Trophoblast cell (in vitro differentiated cells and primary cell): Measurements from ENCODE around the gene PRKRIP1.

ENCODE experiments used
- DNase-seq, 2 donors: peaks; one replicate each; pipeline ENCODE4 v3.0.0-alpha.2; 2016
- H2AFZ ChIP-seq: 2 replicates; pipeline ENCODE4 v1.6.1; 2013; ENCODE audit warnings: low read length, moderate library complexity, mild to moderate bottlenecking; ENCODE audit not compliant: insufficient read depth, poor library complexity
- H2AK5ac ChIP-seq: 2 replicates; pipeline ENCODE4 v1.6.1; 2013; ENCODE audit warnings: mild to moderate bottlenecking, low read length
- H2BK120ac ChIP-seq: 2 replicates; pipeline ENCODE4 v1.6.1; 2013; ENCODE audit warnings: low read length, mild to moderate bottlenecking, moderate library complexity; ENCODE audit not compliant: insufficient read depth, poor library complexity
- H2BK12ac ChIP-seq: 2 replicates; pipeline ENCODE4 v1.6.1; 2013; ENCODE audit warnings: mild to moderate bottlenecking, low read length, moderate library complexity
- H2BK5ac ChIP-seq: 2 replicates; pipeline ENCODE4 v1.6.1; 2013; ENCODE audit warnings: low read length, low read depth, moderate library complexity, mild to moderate bottlenecking; ENCODE audit not compliant: poor library complexity
- H3K14ac ChIP-seq: 2 replicates; pipeline ENCODE4 v1.6.1; 2013; ENCODE audit warnings: mild to moderate bottlenecking, low read length
- H3K18ac ChIP-seq: 2 replicates; pipeline ENCODE4 v1.6.1; 2013; ENCODE audit warnings: mild to moderate bottlenecking, low read length
- H3K23ac ChIP-seq: 2 replicates; pipeline ENCODE4 v1.6.1; 2013; ENCODE audit warnings: low read length
- H3K27ac ChIP-seq: 2 replicates; pipeline ENCODE4 v1.5.1; 2013; ENCODE audit warnings: low read depth, mild to moderate bottlenecking, inconsistent platforms, low read length, moderate library complexity
- H3K27me3 ChIP-seq: 2 replicates; pipeline ENCODE4 v1.6.1; 2013; ENCODE audit warnings: inconsistent platforms, mild to moderate bottlenecking, low read length, moderate library complexity; ENCODE audit not compliant: insufficient read depth
- H3K36me3 ChIP-seq, 2 experiments: 1 replicate in 1 of 2; 2 replicates in 1 of 2; pipeline ENCODE4 v1.6.1; 2013; ENCODE audit warnings: low read length in 2 of 2, mild to moderate bottlenecking in 2 of 2, moderate library complexity in 1 of 2; ENCODE audit not compliant: insufficient read depth in 2 of 2, control insufficient read depth in 1 of 2
- H3K4ac ChIP-seq: 2 replicates; pipeline ENCODE4 v1.6.1; 2013; ENCODE audit warnings: low read depth, mild to moderate bottlenecking, low read length, moderate library complexity
- H3K4me1 ChIP-seq, 2 experiments: 1 replicate in 1 of 2; 2 replicates in 1 of 2; pipeline ENCODE4 v1.6.1; 2013; ENCODE audit warnings: low read length in 2 of 2, mild to moderate bottlenecking in 2 of 2, moderate library complexity in 1 of 2; ENCODE audit not compliant: insufficient read depth in 2 of 2, control insufficient read depth in 1 of 2
- H3K4me2 ChIP-seq: 2 replicates; pipeline ENCODE4 v1.6.1; 2013; ENCODE audit warnings: inconsistent platforms, mild to moderate bottlenecking, low read length, moderate library complexity
- H3K4me3 ChIP-seq: 2 replicates; pipeline ENCODE4 v1.5.1; 2013; ENCODE audit warnings: mild to moderate bottlenecking, low read depth, low read length, inconsistent platforms
- H3K79me1 ChIP-seq: one replicate; pipeline ENCODE4 v1.6.1; 2013; ENCODE audit warnings: low read length
- H3K79me2 ChIP-seq: 2 replicates; pipeline ENCODE4 v1.6.1; 2013; ENCODE audit warnings: low read length, mild to moderate bottlenecking; ENCODE audit not compliant: control insufficient read depth, insufficient read depth, poor library complexity
- H3K9ac ChIP-seq: 2 replicates; pipeline ENCODE4 v1.6.1; 2013; ENCODE audit warnings: mild to moderate bottlenecking, low read length
- H3K9me3 ChIP-seq: 2 replicates; pipeline ENCODE4 v1.6.1; 2013; ENCODE audit warnings: low read depth, mild to moderate bottlenecking, control low read depth, inconsistent platforms, low read length; ENCODE audit not compliant: insufficient read depth
- H4K12ac ChIP-seq: 2 replicates; pipeline ENCODE4 v1.6.1; 2013; ENCODE audit warnings: low read depth, mild to moderate bottlenecking, low read length, moderate library complexity
- H4K8ac ChIP-seq: 2 replicates; pipeline ENCODE4 v1.6.1; 2013; ENCODE audit warnings: low read depth, mild to moderate bottlenecking, low read length, moderate library complexity
- H4K91ac ChIP-seq: one replicate; pipeline ENCODE4 v1.6.1; 2013; ENCODE audit warnings: low read depth, mild to moderate bottlenecking, low read length, moderate library complexity
- WGBS: extraction: QIAGEN DNeasy Blood & Tissue Kit; methylation state at CpG from one replicate; pipeline ENCODE4 v1.1.7; 2013; ENCODE audit warnings: missing lambda C conversion rate; ENCODE audit not compliant: insufficient read length, insufficient coverage; ENCODE audit errors: extremely low coverage; 5-methylcytosine and 5-hydroxymethylcytosine counted together

PRKRIP1 gene

GRCh38 chr7:102427019-102427405 is 30.8 kb downstream of the PRKRIP1 start:
- Histone ChIP-seq H3K36me3 (peaks cover 43 to 44% of the 10 kb centered on the region in 2 experiments), H3K4me2 (no peak overlapping the region), H4K12ac (no peak overlapping the region), H2AK5ac (no peak overlapping the region), H2BK12ac (no peak overlapping the region), H3K4me3 (no peak overlapping the region), H2BK120ac (no peak overlapping the region), H3K18ac (no peak overlapping the region), H3K4me1 (peaks cover 5 to 7% of the 10 kb centered on the region in 2 experiments), H3K9ac (no peak overlapping the region), H3K14ac (no peak overlapping the region), H2BK5ac (no peak overlapping the region), H3K9me3 (no peaks in the 10 kb centered on the region), H4K91ac (no peak overlapping the region), H3K27ac (no peak overlapping the region), H3K79me2 (no peaks in the 10 kb centered on the region), H2AFZ (no peak overlapping the region), H3K4ac (no peak overlapping the region), H3K79me1 (no peaks in the 10 kb centered on the region), H3K23ac (no peak overlapping the region), H4K8ac (no peak overlapping the region), H3K27me3 (no peaks in the 10 kb centered on the region)
- DNase-seq, result no peak
- no CpG with 5 or more reads among the region's 5 CpGs for WGBS

DNA sequence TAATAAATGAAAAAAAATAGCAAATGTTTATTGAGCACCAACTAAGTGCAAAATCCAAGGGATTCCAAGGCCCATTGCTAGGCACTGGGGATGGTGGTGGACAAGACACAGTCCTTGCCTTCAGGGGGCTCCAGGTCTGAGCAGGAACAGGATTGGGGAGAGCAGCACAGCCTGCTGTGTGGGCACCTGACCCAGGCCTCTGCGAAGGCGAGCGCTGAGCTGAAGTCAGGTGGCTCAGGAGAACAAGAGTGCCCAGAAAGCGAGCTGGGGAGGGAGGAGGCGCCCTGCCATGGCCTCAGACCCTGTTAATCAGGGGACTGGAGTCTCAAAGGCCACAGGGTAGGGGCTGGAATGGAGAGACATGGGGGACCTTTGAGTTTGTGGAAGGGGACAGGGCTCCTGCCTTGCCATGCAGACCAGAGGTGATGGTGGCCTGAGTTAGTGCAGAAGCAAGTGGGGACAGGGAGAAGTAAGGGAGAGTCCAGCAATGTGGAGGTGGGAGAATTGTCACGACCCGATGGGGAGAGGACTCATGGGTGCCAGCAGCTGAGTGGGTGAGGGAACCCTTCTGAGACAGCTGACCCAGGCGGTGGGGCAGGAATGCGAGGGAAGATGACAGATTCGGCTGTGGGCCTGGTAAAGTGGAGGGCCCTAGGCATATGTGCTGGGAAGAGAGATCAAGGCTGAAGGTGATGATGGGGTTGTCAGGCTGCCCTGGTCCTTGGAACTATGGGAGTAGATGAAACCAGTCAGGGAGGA is 33.2 kb downstream of the PRKRIP1 start:
- H3K4me2 ChIP-seq, result no peak overlapping the region
- no peak overlapping the region for H3K27ac ChIP-seq
- H2AK5ac ChIP-seq, result no peak overlapping the region
- no peak overlapping the region for H3K9ac ChIP-seq
- H4K8ac ChIP-seq, result no peak overlapping the region
- no CpG with 5 or more reads among the region's 10 CpGs for WGBS
- H3K9me3 ChIP-seq, result no peaks in the 10 kb centered on the region
- no peak overlapping the region for H4K91ac ChIP-seq
- H3K36me3 ChIP-seq, result peaks cover 31 to 37% of the 10 kb centered on the region in 2 experiments
- no peak overlapping the region for H3K23ac ChIP-seq
- no peak overlapping the region for H3K14ac ChIP-seq
- peaks cover 11 to 15% of the 10 kb centered on the region in 2 experiments for H3K4me1 ChIP-seq
- peaks cover 8% of the 10 kb centered on the region for H3K79me1 ChIP-seq
- H2BK12ac ChIP-seq, result no peak overlapping the region
- H2AFZ ChIP-seq, result no peak overlapping the region
- no peak overlapping the region for H2BK120ac ChIP-seq
- H3K18ac ChIP-seq, result no peak overlapping the region
- no peak overlapping the region for H3K4me3 ChIP-seq
- no peaks in the 10 kb centered on the region for H3K27me3 ChIP-seq
- H4K12ac ChIP-seq, result peak overlapping the region; percentile 26
- no peak for DNase-seq
- peaks cover 6% of the 10 kb centered on the region for H3K79me2 ChIP-seq
- no peak overlapping the region for H3K4ac ChIP-seq
- no peak overlapping the region for H2BK5ac ChIP-seq

- H3K36me3 ChIP-seq, result peaks cover 13 to 17% of the 10 kb centered on the region in 2 experiments
- H4K12ac ChIP-seq, result no peak overlapping the region
- no peak overlapping the region for H2BK5ac ChIP-seq
- WGBS, result no CpG with 5 or more reads among the region's 17 CpGs
- no peak overlapping the region for H3K14ac ChIP-seq
- H3K4me3 ChIP-seq, result no peak overlapping the region
- H4K8ac ChIP-seq, result no peak overlapping the region
- H2BK120ac ChIP-seq, result no peak overlapping the region
- no peaks in the 10 kb centered on the region for H3K27me3 ChIP-seq
- H2AK5ac ChIP-seq, result peak overlapping the region; percentile 17
- H3K23ac ChIP-seq, result no peak overlapping the region
- H3K27ac ChIP-seq, result peak overlapping the region; percentile 52
- H3K9ac ChIP-seq, result no peak overlapping the region
- no peak overlapping the region for H4K91ac ChIP-seq
- H3K79me2 ChIP-seq, result peaks cover 6% of the 10 kb centered on the region
- no peaks in the 10 kb centered on the region for H3K9me3 ChIP-seq
- no peak overlapping the region for H3K4me2 ChIP-seq
- H2BK12ac ChIP-seq, result no peak overlapping the region
- H3K79me1 ChIP-seq, result peaks cover 8% of the 10 kb centered on the region
- no peak overlapping the region for H3K18ac ChIP-seq
- peaks cover 12 to 19% of the 10 kb centered on the region in 2 experiments for H3K4me1 ChIP-seq
- H2AFZ ChIP-seq, result no peak overlapping the region
- no peak overlapping the region for H3K4ac ChIP-seq
- DNase-seq, result peak; percentile 33 to 48
Measured at GRCh38 chr7:102431617-102432298, 35.6 kb downstream of the PRKRIP1 start.

- Histone ChIP-seq H3K79me2 (peaks cover 6% of the 10 kb centered on the region), H3K36me3 (peaks cover 8 to 13% of the 10 kb centered on the region in 2 experiments), H3K27ac (peak overlapping the region; percentile 43), H2AK5ac (peak overlapping the region; percentile 73), H2AFZ (peak overlapping the region; percentile 82), H3K9ac (no peak overlapping the region), H4K8ac (peak overlapping the region; percentile 86), H3K79me1 (peaks cover 8% of the 10 kb centered on the region), H3K18ac (peak overlapping the region; percentile 82), H2BK5ac (peak overlapping the region; percentile 58), H3K4me1 (peaks cover 12 to 19% of the 10 kb centered on the region in 2 experiments), H3K9me3 (no peaks in the 10 kb centered on the region), H3K4me2 (peak overlapping the region; percentile 57), H3K14ac (peak overlapping the region; percentile 88), H2BK120ac (peak overlapping the region; percentile 79), H3K4me3 (peak overlapping the region; percentile 62), H4K12ac (peak overlapping the region; percentile 94), H4K91ac (peak overlapping the region; percentile 97), H3K4ac (peak overlapping the region; percentile 38), H2BK12ac (peak overlapping the region; percentile 32), H3K27me3 (no peaks in the 10 kb centered on the region), H3K23ac (no peak overlapping the region)
- no CpG with 5 or more reads among the region's 27 CpGs for WGBS
- peak in 1 of 2 donors; percentile 42 for DNase-seq
Measured at GRCh38 chr7:102432442-102433218, 36.5 kb downstream of the PRKRIP1 start.
